Coronary artery (tissue), 2 donors: Measurements from ENCODE around the gene DOCK1.

ENCODE experiments used
- DNase-seq: peaks from one replicate; pipeline ENCODE4 v3.0.0-alpha.2; 2017; ENCODE audit warnings: low spot score
- H3K27ac ChIP-seq, 2 donors: fragments of 200-600 bp; sonication (generic); one replicate each; pipeline ENCODE4 v1.5.1; 2016 to 2019
- H3K4me3 ChIP-seq: fragments of 200-600 bp; sonication (generic); 2 replicates; pipeline ENCODE4 v1.5.1; 2016; ENCODE audit warnings: mild to moderate bottlenecking, moderate library complexity
- TF ChIP-seq, protein P1 (sequence below): fragments of 200-600 bp; sonication (generic); IDR thresholded peaks from one replicate; pipeline ENCODE4 v1.5.1; 2019; ENCODE audit warnings: antibody characterized with exemption

Gene DOCK1

DNA sequence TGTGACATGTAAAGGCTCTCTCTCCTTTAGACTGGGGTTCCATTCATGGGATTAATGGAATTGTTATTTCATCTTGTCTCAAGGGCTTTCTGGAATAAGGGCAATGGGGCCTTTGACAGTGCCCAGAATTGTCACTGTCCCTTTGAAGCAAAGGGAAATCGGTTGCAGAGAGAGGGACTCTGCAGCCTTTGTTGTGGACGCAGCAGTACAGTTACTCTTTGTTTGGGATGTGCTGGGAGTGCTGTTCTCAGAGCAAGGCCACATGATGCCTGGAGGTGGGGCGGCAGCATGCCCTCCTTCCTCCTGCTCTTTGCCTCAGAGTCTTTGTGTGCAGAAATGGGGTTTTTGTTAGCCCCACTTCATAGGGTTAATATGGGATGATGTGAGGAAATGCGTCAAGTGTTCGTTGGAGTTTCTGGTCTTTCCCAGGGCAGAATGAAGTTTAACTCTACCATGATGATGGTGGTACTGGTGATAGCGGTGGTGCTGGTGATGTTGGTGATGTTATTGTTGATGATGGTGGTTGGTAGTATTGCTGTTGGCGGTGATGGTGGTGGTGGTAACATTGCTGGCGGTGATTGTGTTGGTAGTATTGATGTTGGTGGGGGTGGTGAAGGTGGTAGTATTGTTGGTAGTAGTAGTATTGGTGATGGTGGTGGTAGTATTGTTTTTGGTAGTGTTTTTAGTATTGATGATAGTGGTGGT, 45.3 kb downstream of the DOCK1 start:
- Histone ChIP-seq H3K27ac (no peak overlapping the region), H3K4me3 (no peak overlapping the region)
- DNase-seq: no peak
- TF ChIP-seq, protein P1, sequence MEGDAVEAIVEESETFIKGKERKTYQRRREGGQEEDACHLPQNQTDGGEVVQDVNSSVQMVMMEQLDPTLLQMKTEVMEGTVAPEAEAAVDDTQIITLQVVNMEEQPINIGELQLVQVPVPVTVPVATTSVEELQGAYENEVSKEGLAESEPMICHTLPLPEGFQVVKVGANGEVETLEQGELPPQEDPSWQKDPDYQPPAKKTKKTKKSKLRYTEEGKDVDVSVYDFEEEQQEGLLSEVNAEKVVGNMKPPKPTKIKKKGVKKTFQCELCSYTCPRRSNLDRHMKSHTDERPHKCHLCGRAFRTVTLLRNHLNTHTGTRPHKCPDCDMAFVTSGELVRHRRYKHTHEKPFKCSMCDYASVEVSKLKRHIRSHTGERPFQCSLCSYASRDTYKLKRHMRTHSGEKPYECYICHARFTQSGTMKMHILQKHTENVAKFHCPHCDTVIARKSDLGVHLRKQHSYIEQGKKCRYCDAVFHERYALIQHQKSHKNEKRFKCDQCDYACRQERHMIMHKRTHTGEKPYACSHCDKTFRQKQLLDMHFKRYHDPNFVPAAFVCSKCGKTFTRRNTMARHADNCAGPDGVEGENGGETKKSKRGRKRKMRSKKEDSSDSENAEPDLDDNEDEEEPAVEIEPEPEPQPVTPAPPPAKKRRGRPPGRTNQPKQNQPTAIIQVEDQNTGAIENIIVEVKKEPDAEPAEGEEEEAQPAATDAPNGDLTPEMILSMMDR: no peak

DNA sequence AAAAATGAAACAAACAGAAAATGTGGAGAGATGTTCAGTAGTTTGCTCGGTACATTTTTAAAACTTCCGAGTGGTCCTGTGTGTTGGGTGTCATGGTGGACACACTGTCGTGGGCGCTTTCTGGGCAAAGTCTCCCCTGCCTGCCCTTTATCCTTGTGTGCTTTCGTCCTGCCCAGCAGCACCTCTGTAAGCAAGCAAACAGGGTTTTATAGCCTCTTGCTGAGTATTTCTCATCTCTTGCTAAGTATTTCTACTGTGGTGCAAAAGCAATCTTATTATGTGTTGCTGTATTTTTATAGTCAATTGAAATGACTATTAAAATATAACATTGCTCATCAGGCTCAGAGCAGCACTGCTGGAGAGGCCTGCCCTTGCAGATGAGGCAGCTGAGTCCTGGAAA, 48.7 kb downstream of the DOCK1 start:
- Histone ChIP-seq H3K4me3 (no peak overlapping the region), H3K27ac (no peak overlapping the region)
- DNase-seq: no peak
- TF ChIP-seq, protein P1: no peak

GRCh38 chr10:126955396-126955795, 50.2 kb downstream of the DOCK1 start:
- H3K4me3 ChIP-seq: no peak overlapping the region
- H3K27ac ChIP-seq: no peak overlapping the region
- TF ChIP-seq, protein P1: no peak
- DNase-seq: no peak

- no peak for DNase-seq
- TF ChIP-seq, protein P1: no peak
- H3K27ac ChIP-seq: no peak overlapping the region
- H3K4me3 ChIP-seq: no peak overlapping the region
Observed at GRCh38 chr10:126955934-126956711, 50.9 kb downstream of the DOCK1 start.

DNA sequence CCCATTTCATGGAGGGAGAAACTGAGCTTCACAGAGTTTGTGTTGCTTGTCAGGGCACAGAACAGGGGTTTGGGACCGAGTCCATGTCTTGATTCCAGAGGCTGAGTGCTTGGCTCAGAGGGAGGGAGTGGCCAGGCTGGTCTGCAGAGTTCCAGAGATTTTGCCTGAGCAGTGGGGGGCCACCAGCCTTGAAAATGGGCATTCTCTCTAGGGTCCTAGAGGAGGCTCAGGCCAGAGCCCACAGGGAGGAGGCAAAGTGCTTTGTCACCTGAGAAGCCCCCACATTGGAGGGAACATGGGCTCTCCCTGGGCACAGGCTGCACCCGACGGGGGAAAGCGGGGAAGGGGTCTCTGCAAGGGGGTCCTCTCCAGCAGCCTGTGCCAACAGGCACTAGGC, 51.5 kb downstream of the DOCK1 start:
- H3K27ac ChIP-seq: no peak overlapping the region
- H3K4me3 ChIP-seq: no peak overlapping the region
- no peak for DNase-seq
- TF ChIP-seq, protein P1: no peak

- no peak overlapping the region for H3K27ac ChIP-seq
- H3K4me3 ChIP-seq: no peak overlapping the region
- no peak for DNase-seq
- TF ChIP-seq, protein P1: no peak
Observed at GRCh38 chr10:126957111-126957510, 51.9 kb downstream of the DOCK1 start.

GRCh38 chr10:126959431-126959830, 54.2 kb downstream of the DOCK1 start:
- Histone ChIP-seq H3K27ac (no peak overlapping the region), H3K4me3 (no peak overlapping the region)
- TF ChIP-seq, protein P1: no peak
- no peak for DNase-seq
